Liver (tissue), 9 donors: ENCODE measurements around the gene SH3RF3. TPM values are rescaled to one million over a fixed set of nuclear protein-coding genes. Genes with fewer than 3 reads are reported as not detected.

Experiments used
- DNase-seq: peaks from one replicate; pipeline ENCODE4 v3.0.0-alpha.2; 2017; ENCODE audit warnings: low spot score
- H3K27ac ChIP-seq, 2 donors: one replicate each; pipeline ENCODE4 v1.7.0; 2013; ENCODE audit warnings: inconsistent platforms in 2 of 2, low read length in 2 of 2, control low read depth in 1 of 2, low read depth in 1 of 2, mild to moderate bottlenecking in 1 of 2
- H3K27me3 ChIP-seq, 4 donors: one replicate each; pipeline versions ENCODE4 v1.6.1 to v1.7.0; 2013; ENCODE audit warnings: low read length in 3 of 4, inconsistent platforms in 1 of 4, mild to moderate bottlenecking in 1 of 4, moderate library complexity in 1 of 4; ENCODE audit not compliant: control insufficient read depth in 4 of 4, insufficient read depth in 4 of 4
- H3K36me3 ChIP-seq, 4 donors: one replicate each; pipeline versions ENCODE4 v1.6.1 to v1.7.0; 2013; ENCODE audit warnings: low read length in 3 of 4, mild to moderate bottlenecking in 3 of 4, low read depth in 1 of 4, moderate library complexity in 1 of 4; ENCODE audit not compliant: control insufficient read depth in 4 of 4, insufficient read depth in 3 of 4
- H3K4me1 ChIP-seq, 4 donors: one replicate each; pipeline versions ENCODE4 v1.6.1 to v1.7.0; 2013; ENCODE audit warnings: low read length in 3 of 4, mild to moderate bottlenecking in 3 of 4, moderate library complexity in 1 of 4; ENCODE audit not compliant: control insufficient read depth in 4 of 4, insufficient read depth in 4 of 4
- H3K4me3 ChIP-seq, 3 donors: one replicate each; pipeline versions ENCODE4 v1.6.1 to v1.7.0; 2013; ENCODE audit warnings: low read length in 3 of 3, control low read depth in 1 of 3, low read depth in 1 of 3, mild to moderate bottlenecking in 1 of 3
- H3K9ac ChIP-seq, 2 donors: one replicate each; pipeline ENCODE4 v1.7.0; 2013; ENCODE audit warnings: low read length in 2 of 2, mild to moderate bottlenecking in 2 of 2, moderate library complexity in 2 of 2, control low read depth in 1 of 2, low read depth in 1 of 2
- H3K9me3 ChIP-seq, 4 donors: one replicate each; pipeline versions ENCODE4 v1.6.1 to v1.7.0; 2013; ENCODE audit warnings: low read length in 3 of 4; ENCODE audit not compliant: control insufficient read depth in 4 of 4
- EGR1 ChIP-seq, 2 donors: IDR thresholded peaks; 2 replicates each; pipeline ENCODE4 v1.6.1; 2016 to 2018; ENCODE audit warnings: antibody characterized with exemption in 2 of 2, low read depth in 2 of 2
- GABPA ChIP-seq, 2 donors: IDR thresholded peaks in 1 of 2; conservative IDR thresholded peaks in 1 of 2; 2 replicates each; pipeline ENCODE4 v1.6.1; 2016; ENCODE audit warnings: antibody characterized with exemption in 2 of 2, mild to moderate bottlenecking in 1 of 2, moderate library complexity in 1 of 2
- HNF4A ChIP-seq, 2 donors: conservative IDR thresholded peaks; 2 replicates each; pipeline ENCODE4 v1.6.1; 2016; ENCODE audit warnings: antibody characterized with exemption in 2 of 2, mild to moderate bottlenecking in 2 of 2
- HNF4G ChIP-seq: IDR thresholded peaks from 2 replicates; pipeline ENCODE4 v1.6.1; 2016; ENCODE audit warnings: antibody characterized with exemption
- RAD21 ChIP-seq, 2 donors: IDR thresholded peaks; 2 replicates each; pipeline ENCODE4 v1.6.1; 2016; ENCODE audit warnings: antibody characterized with exemption in 2 of 2, mild to moderate bottlenecking in 2 of 2
- RXRA ChIP-seq, 2 donors: IDR thresholded peaks; 2 replicates each; pipeline ENCODE4 v1.6.1; 2017 to 2018; ENCODE audit warnings: antibody characterized with exemption in 2 of 2, mild to moderate bottlenecking in 1 of 2
- TAF1 ChIP-seq: conservative IDR thresholded peaks from 2 replicates; pipeline ENCODE4 v1.6.1; 2016; ENCODE audit warnings: antibody characterized with exemption, mild to moderate bottlenecking
- WGBS: extraction: QIAGEN DNeasy Blood & Tissue Kit; methylation state at CpG from one replicate; pipeline ENCODE4 v1.1.7; 2013; 5-methylcytosine and 5-hydroxymethylcytosine counted together
- polyA plus RNA-seq, 2 donors: library from polyadenylated mRNA; stranded (reverse) in 1 of 2; unstranded in 1 of 2; fragments of 200-250 nt in 1 of 2; fragments of >200 nt in 1 of 2; fragmentation: Nextera tagmentation in 1 of 2; extraction: Ambion mirVana in 1 of 2; gene quantifications; one replicate each; pipeline versions ENCODE4 v1.2.1 to v1.2.3, GENCODE V29; 2013 to 2015
- total RNA-seq, 2 donors: library from RNA; depleted of rRNA; stranded (reverse); fragments of >200 nt; gene quantifications; one replicate each; pipeline ENCODE4 v1.2.3, GENCODE V29; 2014
- TF ChIP-seq, protein P1 (sequence below): IDR thresholded peaks from 2 replicates; pipeline ENCODE4 v1.6.1; 2016; ENCODE audit warnings: antibody characterized with exemption, mild to moderate bottlenecking
- TF ChIP-seq, protein P2 (sequence below): IDR thresholded peaks from 2 replicates; pipeline ENCODE4 v1.6.1; 2016; ENCODE audit warnings: antibody characterized with exemption
- TF ChIP-seq, protein P3 (sequence below): IDR thresholded peaks from 2 replicates; pipeline ENCODE4 v1.6.1; 2016; ENCODE audit warnings: antibody characterized with exemption
- donor health status: healthy.
- donor health status: healthy.
- donor health status: healthy.
- donor health status: healthy.
- donor health status: healthy.

SH3RF3 gene
- total and polyA plus RNA-seq, 4 donors: 0.11 to 1.0 (median 0.54) TPM

DNA sequence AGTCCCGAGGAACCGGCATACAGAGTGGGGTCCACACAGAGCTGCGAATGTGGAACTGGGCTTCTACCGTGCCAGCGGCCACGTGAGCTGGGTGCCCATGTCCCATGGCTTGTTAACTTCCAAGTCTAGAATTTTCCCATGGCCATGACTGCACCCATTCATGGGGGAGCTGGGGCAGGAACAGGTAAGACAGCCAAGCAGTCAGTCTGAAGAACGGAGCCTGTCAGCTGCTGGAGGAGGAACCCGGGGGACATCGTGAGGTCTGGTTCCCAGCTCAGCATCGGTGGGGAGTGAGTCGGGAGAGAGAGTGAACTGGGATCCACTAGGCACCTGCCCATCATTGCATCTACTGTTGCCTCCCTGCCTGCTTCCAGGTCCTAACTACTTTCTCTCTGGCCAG, 86.9 kb downstream of the SH3RF3 start:
- WGBS: 96% methylated on average over 11 of the region's 11 CpGs
- Histone ChIP-seq H3K4me3 (no peak overlapping the region), H3K27ac (no peak overlapping the region), H3K9ac (no peak overlapping the region), H3K27me3 (no peaks in the 10 kb centered on the region), H3K4me1 (peaks cover 0 to 16% (median 12%) of the 10 kb centered on the region in 4 donors), H3K9me3 (no peaks in the 10 kb centered on the region), H3K36me3 (no peaks in the 10 kb centered on the region)
- TF ChIP-seq RAD21 (IDR thresholded peaks at IDR 0.05): no peak
- no peak for TF ChIP-seq TAF1
- TF ChIP-seq, protein P1, sequence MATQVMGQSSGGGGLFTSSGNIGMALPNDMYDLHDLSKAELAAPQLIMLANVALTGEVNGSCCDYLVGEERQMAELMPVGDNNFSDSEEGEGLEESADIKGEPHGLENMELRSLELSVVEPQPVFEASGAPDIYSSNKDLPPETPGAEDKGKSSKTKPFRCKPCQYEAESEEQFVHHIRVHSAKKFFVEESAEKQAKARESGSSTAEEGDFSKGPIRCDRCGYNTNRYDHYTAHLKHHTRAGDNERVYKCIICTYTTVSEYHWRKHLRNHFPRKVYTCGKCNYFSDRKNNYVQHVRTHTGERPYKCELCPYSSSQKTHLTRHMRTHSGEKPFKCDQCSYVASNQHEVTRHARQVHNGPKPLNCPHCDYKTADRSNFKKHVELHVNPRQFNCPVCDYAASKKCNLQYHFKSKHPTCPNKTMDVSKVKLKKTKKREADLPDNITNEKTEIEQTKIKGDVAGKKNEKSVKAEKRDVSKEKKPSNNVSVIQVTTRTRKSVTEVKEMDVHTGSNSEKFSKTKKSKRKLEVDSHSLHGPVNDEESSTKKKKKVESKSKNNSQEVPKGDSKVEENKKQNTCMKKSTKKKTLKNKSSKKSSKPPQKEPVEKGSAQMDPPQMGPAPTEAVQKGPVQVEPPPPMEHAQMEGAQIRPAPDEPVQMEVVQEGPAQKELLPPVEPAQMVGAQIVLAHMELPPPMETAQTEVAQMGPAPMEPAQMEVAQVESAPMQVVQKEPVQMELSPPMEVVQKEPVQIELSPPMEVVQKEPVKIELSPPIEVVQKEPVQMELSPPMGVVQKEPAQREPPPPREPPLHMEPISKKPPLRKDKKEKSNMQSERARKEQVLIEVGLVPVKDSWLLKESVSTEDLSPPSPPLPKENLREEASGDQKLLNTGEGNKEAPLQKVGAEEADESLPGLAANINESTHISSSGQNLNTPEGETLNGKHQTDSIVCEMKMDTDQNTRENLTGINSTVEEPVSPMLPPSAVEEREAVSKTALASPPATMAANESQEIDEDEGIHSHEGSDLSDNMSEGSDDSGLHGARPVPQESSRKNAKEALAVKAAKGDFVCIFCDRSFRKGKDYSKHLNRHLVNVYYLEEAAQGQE: no peak
- no peak for TF ChIP-seq HNF4A (conservative IDR thresholded peaks at IDR 0.05)
- no peak for TF ChIP-seq HNF4G
- TF ChIP-seq GABPA (IDR thresholded peaks at IDR 0.05 in 1 of 2, conservative IDR thresholded peaks at IDR 0.05 in 1 of 2): no peak
- TF ChIP-seq EGR1 (IDR thresholded peaks at IDR 0.05; ENCODE audit: low read depth in 2 of 2): no peak
- DNase-seq: no peak

DNA sequence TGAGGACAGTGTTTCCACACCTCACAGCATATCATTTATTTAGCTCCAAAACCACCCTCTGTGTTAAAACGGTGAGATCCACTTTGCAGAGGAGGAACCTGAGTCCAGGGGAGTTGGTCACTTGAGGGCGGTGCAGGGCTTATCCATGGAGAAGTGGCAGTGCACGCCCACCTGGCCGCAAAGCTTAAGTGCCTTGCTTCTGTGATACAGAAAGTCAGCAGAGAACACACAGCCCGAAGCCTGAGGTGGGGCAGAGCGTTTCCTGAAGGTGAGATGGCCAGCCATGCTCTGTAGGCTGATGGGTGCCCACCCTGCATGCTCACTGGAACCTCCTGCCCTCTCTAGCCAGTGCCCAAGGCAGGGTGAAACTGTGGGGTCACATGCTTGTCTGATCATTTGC, 87.3 kb downstream of the SH3RF3 start:
- TF ChIP-seq TAF1: no peak
- TF ChIP-seq RXRA (IDR thresholded peaks at IDR 0.05): no peak
- no peak for TF ChIP-seq EGR1 (IDR thresholded peaks at IDR 0.05; ENCODE audit: low read depth in 2 of 2)
- no peak for TF ChIP-seq HNF4A (conservative IDR thresholded peaks at IDR 0.05)
- H3K36me3 ChIP-seq: no peaks in the 10 kb centered on the region
- H3K27me3 ChIP-seq: no peaks in the 10 kb centered on the region
- H3K4me1 ChIP-seq: peaks cover 0 to 16% (median 12%) of the 10 kb centered on the region in 4 donors
- no peaks in the 10 kb centered on the region for H3K9me3 ChIP-seq
- no peak overlapping the region for H3K27ac ChIP-seq
- WGBS: 87% methylated on average over 6 of the region's 6 CpGs
- DNase-seq: no peak
- H3K9ac ChIP-seq: no peak overlapping the region
- H3K4me3 ChIP-seq: no peak overlapping the region

DNA sequence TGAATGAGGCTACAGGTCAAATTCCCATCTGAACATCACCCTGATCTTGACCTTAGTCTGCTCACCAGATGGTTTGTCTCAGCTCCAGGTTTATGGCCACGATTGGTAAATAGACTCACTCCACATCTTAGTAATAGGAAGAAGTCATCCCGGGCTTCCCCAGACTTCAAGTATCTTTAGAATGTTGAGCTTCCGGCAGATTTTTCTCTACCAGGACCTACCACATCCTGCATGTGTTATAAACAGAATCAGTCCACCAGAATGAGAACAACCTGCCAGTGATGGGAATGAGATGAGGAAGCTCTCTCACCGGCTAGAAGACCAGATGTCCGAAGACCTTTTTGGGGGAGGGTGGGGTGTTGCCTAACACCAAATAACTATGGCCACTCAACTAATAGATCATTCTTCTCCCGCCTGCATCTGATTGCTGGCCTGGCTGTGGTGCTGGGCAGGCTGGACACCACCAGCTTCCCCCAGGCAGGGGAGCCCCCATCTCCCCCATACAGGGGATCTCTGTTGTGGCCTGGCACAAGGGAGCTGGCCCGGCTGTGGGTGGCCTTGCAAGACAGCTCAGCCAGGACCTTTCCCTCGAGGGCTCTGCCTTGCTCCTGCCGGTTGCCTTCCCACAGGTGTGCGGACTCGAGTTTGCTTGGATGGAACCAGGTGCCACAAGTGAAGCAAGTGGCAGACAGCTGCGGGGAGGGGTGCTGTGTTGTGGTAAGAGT, 88.5 kb downstream of the SH3RF3 start:
- Histone ChIP-seq H3K27me3 (no peaks in the 10 kb centered on the region), H3K9ac (no peak overlapping the region), H3K9me3 (no peaks in the 10 kb centered on the region), H3K27ac (no peak overlapping the region), H3K4me1 (peaks cover 0 to 16% (median 12%) of the 10 kb centered on the region in 4 donors), H3K36me3 (no peaks in the 10 kb centered on the region), H3K4me3 (no peak overlapping the region)
- TF ChIP-seq, protein P2, sequence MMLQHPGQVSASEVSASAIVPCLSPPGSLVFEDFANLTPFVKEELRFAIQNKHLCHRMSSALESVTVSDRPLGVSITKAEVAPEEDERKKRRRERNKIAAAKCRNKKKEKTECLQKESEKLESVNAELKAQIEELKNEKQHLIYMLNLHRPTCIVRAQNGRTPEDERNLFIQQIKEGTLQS: no peak
- TF ChIP-seq, protein P3, sequence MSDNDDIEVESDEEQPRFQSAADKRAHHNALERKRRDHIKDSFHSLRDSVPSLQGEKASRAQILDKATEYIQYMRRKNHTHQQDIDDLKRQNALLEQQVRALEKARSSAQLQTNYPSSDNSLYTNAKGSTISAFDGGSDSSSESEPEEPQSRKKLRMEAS: no peak
- DNase-seq: no peak
- WGBS: 81% methylated on average over 12 of the region's 12 CpGs
